CD4-positive, alpha-beta T cell treated with Interferon alpha-2 for 1 hour (primary cell): ENCODE data around the gene HIRA.

Source experiments
- DNase-seq, 2 donors: peaks; one replicate each; pipeline ENCODE4 v3.0.0-alpha.2; 2020 to 2022

Gene HIRA, protein sequence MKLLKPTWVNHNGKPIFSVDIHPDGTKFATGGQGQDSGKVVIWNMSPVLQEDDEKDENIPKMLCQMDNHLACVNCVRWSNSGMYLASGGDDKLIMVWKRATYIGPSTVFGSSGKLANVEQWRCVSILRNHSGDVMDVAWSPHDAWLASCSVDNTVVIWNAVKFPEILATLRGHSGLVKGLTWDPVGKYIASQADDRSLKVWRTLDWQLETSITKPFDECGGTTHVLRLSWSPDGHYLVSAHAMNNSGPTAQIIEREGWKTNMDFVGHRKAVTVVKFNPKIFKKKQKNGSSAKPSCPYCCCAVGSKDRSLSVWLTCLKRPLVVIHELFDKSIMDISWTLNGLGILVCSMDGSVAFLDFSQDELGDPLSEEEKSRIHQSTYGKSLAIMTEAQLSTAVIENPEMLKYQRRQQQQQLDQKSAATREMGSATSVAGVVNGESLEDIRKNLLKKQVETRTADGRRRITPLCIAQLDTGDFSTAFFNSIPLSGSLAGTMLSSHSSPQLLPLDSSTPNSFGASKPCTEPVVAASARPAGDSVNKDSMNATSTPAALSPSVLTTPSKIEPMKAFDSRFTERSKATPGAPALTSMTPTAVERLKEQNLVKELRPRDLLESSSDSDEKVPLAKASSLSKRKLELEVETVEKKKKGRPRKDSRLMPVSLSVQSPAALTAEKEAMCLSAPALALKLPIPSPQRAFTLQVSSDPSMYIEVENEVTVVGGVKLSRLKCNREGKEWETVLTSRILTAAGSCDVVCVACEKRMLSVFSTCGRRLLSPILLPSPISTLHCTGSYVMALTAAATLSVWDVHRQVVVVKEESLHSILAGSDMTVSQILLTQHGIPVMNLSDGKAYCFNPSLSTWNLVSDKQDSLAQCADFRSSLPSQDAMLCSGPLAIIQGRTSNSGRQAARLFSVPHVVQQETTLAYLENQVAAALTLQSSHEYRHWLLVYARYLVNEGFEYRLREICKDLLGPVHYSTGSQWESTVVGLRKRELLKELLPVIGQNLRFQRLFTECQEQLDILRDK

DNA sequence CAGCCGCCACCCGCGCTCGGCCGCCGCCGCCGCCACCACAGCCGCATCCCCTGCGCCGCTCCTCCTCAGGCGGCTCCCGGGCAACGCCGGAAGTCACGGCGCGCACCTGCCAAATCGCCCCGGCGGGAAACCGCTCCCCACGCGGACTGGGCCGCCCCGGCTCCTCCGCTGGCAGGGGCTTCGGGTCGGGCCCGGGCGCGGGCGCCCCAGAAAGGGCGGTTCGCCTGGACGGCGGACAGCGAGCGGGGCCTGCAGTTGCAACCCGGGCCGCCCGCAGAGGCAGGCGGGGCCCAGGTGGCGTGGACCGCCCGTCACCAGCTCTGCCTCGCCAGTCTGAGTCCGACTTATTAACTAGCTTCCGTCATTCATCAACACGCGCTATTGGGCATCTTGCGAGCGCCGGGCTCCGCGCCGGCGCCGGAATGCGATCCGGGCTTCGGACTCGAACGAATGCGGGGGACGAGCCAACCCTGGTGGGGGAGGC, at the start of gene HIRA:
Gene HIRA (minus strand): TSS at position 85 of the 484 bp plus-strand sequence. CDS start 257 bp downstream, outside the sequence.
- DNase-seq = peak; percentile 77 to 88

DNA sequence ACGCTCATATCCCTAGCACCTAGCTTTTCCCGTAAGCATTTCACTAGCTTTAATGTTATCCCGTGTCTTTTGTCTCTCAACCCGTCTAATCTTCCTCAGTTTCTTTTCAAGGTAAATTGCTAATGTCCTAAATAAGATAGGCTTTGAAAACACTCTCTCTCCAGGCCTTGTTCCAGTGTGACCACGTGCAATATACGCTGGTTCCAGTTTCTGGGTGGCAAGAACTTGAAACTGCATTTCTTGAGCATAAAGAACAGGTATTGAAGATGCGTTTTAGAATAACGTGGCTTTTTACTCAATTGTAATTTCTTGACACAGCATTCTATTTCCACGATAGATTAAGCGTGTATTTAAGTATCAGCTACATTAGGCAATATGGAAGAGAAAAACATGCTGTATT, 49.3 kb upstream of the HIRA start:
- DNase-seq = no peak

DNA sequence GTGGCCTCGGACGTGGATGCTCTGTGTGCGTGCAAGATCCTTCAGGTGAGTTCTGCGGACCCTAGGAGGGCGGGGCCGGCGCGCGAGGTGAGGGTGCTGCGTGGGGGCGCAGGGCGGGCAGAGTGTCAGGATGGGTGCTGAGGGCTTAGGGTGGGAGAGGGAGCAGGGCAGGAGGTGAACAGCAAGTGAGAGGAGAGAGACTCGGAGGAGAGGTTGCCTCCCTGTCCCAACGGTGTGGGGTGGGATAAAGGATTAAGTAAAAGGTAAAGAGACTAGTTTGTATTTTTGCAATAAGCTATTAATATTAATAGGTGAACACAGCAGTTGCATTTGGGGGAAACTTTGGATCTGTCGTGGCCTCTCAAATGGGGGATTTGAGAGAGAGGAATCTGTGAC, 48.6 kb upstream of the HIRA start:
- DNase-seq = no peak

DNA sequence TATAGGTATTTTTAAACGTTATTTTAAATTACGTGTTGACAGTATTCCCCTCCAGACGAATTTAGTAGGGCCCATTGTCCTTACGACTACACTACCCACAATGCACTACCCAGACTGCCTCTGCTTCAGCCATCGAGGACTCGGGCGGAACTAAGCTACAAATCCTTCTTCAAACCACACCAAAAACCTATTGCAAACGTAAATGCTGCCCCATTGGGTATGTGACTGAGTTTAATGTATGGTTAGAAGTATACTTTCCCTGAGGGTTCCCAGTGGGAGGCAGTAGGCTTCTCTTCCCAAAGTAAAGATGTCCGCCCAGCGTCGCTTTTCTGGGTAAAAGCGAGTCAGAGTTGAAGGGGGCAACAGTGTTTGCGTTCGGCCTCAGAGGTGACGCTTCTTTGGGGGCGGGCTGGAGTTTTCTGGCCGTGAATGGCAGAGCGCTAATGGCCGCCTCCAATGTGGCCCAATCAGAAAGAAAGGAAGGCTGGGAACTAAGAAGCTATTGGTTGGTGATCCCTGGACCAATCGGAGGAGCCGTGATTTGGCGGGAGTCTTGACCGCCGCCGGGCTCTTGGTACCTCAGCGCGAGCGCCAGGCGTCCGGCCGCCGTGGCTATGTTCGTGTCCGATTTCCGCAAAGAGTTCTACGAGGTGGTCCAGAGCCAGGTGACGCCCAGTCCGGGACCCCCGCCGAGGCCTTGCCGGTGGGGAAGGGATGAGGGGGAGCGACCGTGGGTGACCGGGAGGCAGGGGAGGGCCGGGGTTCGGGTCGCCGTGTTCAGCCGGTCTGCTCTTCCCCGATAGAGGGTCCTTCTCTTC, 48.0 kb upstream of the HIRA start, which contains the start of gene CDC45:
Gene CDC45 (plus strand): TSS at position 566 of the 818 bp plus-strand sequence. CDS start 49 bp downstream, at position 615.
- DNase-seq = peak; percentile 96 to 98

DNA sequence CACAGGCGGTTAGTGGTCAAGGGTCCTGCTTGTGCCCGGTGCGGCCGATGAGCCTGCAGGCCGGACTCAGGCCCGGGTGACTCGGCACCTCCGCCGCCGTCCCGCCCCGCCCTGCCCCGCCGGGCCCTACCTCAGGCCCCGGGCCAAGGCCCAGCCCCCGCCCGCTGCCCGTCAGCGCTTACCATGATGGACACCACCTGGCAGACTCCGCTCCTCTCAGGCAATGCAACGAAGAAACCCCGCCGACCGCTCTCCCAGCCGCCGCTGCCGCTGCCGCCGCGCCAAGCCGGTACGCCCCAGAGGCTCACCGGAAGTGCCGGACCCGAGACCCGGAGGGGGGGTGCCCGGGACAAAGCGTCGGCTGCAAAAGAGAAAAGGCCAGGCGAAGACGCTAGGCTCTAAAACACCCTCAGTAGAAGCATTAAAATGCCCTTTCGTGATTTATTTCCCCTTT, 47.4 kb upstream of the HIRA start, which contains the start of gene UFD1:
Gene UFD1 (minus strand): TSS at position 293 of the 454 bp plus-strand sequence. CDS start 108 bp downstream, at position 185.
- DNase-seq = peak; percentile 81 to 88

DNA sequence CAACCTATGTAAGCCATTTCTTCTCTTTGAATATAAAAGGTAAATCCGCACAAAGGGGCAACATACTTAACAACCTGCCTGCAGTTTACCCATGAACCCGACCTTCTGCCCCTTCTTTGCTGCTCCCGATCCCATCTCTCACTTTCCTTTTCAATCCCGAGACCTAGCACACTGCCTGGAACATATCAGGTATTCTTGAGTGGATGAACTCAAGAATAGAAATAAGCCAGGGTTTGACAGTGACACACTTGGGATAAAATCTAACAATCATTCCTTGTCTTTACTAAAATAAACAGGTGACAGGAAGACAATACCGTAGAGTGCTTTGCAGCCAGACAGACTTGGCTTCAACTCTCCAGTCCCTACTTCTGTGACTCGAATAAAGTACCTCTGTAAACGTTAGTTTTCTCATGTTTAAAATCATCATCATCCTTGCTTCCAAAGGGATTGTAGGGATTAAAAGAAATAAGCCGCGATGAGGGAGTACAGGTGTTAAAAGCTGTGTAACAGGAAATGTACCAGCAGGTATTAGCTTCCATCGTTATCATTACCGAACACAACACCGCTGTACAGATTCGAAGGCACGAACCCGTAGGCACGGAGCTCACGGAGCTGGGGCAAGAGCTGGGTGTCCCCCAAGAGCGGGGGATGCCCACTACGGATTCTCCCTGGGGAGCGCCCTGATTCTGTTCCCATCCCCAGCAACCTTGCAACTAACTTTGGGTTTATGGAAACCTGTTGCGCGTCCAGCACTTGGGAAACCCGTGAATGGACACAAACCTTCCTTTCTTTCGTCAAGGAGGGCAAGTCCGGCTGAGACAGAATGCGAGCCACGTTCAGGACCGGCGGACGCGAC, 46.7 kb upstream of the HIRA start:
- peak in 1 of 2 donors; percentile 25 for DNase-seq

DNA sequence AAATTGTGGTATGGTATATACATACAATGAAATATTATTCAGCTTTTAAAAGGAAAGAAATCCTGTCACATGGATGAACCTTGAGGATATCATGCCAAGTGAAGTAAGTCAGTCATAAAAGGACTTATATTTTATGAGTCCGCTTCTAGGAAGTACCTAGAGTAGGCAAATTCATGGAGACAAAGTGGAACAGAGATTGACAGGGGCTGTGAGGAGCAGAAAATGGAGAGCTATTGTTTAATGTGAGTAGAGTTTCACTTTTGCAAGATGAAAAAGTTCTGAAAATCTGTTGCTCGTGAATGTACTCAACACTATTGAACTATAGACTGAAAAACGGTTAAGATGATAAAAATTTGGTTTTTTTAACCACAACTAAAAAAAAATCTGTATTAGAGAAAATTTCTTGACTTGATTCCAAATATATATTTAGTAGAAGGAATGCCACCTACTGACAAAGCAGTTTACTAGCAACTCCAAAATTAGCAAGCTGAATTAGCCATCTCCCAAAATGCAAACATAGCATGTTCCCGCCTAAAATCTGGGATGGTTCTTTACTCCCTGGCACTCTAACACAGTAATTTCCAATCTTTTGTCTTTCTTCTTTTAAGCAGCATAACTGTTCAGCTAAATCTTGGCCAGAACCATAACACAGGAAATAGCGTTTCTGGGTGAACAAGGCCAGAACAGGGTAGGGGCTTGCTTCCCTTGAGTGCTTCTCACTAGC, 46.0 kb upstream of the HIRA start:
- DNase-seq = peak in 1 of 2 donors; percentile 37

DNA sequence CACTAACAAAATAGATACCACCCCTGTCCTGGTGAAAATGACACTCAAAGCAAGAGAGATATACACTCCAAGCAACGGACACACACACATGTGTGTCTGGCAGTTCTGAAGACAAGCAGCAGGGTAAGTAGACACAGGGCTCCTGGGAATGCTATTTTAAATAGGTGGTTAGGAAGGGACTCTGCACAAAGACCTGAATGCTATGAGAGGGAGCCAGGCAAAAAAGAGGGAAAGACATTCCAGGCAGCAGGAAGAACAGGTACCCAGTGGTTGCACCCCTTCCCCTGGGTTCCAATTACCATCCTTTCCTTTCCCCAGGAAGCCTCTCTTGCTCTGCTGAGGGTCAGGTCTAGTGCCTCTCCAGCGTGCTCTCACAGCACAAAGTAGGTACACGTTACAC, 44.5 kb upstream of the HIRA start:
- DNase-seq = no peak

DNA sequence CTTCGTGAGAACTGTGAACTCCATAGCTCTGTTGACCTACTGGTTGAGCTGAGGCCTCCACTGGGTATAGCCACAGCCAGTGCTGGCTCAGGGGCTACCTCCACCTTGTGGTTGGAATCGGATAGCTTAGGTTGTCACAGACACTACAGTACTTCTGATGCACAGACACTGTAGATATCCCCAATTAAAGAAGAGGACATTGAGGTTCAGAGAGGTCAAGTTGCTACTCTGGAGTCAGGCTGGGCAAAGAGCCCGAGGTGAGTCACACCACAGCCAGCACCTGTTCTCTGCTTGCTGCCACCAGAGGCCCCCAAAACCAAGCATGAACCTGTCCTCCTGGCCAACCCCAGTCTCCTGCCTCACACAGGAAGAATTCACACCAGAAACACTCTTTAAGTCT, 42.0 kb upstream of the HIRA start:
- DNase-seq = no peak

DNA sequence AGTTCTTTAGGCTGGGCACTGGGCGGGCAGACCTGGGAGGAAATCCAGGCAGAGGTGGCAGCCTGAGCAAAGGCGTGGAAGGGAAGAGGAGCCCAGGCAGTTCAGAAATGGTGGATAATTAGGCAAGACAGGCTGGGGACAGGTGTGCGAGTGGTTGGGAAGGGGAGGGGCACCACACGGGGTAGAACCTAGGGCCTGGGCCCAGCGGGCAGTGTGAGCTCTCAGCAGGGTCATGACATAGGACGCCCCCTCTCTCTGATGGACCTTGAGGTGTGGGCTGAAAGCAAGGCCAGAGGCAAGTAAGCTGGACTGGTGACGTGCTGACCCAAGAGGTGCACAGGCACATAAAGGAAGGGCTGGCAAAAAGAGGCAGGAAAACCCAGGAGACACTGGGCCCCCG, 40.7 kb upstream of the HIRA start:
- DNase-seq = no peak

DNA sequence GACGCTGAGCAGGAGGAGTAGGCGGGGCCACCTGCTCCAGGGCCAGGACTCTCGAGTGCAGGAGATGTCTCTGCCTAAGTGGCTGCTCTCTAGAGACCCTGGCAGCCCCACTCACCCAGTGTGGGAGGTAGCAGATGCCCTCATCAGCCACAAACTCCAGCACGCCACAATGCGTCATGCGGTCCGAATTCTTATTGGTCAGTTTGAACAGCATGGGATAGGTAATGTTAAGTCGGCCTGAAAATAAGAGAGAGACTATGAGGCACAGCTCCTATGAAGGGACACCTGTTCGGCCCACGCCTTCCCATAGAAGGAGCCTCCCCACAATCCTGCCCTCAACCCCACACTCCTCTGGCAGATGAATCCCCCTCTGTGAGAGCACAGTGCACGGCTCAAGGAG, 40.0 kb upstream of the HIRA start:
- DNase-seq = no peak

DNA sequence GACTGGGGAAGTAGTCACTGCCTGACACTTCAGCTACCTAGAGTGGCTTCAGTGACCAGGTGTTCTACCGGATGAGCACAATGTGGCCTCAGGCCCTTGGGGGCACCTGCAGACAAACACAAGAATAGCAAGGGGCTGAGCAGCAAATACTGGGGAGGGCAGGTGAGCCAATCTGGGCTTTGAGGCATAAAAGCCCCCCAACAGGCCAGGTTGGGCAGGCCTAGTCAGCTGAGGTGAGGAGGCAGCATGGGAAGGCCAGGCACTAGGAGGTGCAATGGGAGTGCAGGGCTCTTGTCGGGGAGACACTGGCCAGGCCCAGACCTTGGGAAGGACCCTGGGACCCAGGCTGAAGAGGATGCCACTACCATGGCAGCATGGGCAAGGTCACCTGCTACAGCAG, 38.5 kb upstream of the HIRA start:
- DNase-seq = no peak

DNA sequence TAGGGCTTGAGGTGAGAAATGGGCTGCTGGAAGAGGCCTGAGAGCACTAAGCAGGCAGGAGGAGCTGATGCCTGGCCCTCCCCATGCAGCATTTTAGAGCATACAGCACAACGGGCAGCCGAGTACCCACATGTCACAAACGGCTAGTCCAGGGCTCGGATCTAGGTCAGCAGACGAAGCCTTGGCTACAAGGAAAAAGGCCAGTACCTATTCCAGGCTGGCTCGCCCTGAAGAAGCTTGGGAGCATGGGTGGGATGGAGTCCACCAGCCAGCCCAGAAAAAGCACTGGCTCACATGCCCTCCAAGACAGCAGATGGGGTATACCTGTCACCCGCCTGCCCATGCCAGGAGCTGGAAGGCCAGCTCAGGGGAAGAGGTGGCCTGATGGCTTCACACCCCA, 37.9 kb upstream of the HIRA start:
- DNase-seq = no peak

DNA sequence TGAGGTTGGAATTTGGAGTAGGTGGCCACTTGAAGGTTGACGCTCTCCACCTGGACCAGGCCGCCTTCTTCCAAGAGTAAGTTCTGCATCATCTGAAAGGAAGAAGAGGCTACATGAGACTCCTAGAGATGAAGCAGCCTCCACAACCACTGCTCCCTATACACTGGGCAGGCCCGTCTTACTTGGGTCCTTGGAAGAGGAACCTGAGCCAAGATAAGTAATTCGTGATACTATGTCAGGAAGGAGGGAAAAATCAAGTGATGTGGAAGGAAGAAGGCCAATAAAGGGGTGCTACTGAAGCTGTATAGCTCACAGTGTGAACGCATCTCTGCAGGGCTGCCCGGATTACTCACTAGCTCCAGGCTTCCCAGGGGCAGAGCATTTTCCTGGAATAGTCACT, 36.4 kb upstream of the HIRA start:
- DNase-seq = no peak

DNA sequence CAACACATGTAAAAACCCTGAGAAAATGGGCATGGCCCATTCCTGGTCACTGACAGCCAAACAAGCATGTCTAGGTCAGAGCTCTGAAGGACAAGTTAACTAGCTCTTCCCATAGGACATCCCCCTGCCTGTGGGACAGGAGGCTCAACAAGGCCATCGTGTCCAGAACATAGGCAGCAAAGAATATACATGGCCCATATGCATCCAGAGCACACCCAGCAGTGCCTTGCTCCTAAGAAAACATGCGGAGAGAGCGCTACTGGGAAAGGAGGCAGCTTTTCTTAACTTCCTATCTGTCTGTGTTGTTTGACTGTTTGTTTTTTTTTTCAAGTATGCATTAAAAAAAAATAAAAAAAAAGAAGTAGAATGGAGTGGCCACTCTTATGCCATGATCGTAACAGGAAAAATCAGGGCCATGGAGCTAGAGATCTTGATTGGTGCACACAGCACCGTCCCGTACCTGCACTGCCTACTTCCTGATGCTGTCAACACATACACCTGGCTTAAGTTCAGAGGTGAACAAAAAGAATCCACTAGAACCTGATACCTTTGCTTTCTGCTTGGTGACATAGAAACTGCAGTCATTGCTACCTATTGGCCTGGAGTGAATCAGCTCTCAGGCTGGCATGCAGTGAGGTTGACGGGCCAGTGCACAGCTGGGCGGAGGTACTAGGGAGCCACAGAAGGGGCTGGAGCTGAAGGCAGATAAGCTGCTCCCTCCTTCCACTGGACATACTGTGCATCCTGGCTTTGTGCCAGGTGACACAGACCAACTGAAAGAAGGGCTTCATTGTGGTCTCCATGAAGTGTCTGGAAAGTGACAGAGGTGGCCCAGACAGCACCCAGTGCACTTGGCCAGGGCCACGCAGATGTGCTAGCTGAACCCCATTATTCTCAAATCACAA, 35.6 kb upstream of the HIRA start:
- DNase-seq = no peak

DNA sequence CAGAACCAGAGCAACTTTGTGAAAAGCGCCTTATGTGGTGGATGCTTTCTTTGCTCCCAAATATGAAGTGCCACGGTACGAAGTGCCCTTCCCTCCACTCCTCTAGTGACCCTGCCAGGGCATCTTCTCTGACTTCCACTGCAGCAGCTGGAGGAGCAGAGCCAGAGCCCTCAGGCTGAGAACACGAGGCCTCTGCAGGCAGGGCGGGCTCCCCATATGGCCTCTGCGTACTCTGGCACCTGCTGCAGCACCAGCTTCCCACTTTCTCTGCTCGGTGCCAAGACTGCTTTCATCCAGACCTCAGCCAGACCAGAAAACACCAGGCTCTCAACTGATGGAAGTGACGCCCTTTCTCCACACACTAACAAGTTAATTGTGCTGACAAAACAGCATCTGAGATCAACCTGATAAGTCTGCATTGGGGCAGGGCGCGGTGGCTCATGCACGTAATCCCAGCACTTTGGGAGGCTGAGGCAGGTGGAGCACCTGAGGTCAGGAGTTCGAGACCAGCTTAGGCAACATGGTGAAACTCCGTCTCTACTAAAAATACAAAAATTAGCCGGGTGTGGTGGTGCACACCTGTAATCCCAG, 34.7 kb upstream of the HIRA start:
- DNase-seq = no peak

DNA sequence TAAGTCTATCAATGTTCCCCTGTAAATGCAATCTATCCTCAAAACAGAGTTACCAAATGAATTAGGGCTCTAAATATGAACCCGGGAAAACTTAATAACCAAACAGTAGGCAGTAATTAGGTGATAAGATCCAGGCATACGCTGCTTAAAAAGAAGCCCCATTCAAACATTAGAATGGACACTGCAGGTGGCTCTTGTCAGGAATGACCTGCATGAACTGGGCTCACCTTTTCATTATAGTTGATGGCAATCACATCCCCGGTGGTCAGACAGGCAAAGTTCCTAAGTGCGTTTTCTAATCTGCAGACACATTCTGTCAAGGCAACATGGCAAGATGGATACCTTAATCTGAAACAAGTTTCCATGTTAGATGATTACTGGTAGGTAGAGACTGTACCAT, 33.4 kb upstream of the HIRA start:
- DNase-seq = no peak

DNA sequence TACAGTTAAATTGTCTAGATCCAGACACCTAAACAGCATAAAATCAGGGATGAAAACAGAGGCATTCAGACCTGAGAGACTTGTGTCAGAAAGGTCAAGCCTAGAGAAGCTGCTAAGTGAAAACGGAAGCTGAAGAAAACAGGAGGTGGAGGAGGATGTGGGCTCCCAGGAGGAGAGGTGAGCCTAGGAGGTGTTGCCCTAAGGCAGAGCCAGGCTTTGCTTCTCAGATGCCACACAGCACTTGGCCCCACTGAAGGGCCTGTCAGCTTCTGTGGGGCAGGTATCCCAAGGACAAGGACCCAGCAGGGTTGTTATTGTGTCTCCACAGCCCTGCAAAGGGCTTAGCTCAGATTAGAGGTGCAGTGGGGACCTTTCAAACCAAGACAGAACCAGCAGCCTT, 33.0 kb upstream of the HIRA start:
- DNase-seq = no peak
